DOHH2 (cell line): ENCODE measurements around the gene RPRD1B.

ENCODE experiments used
- EZH2phosphoT487 ChIP-seq: fragments of 200-600 bp; sonication (generic); IDR thresholded peaks from 2 replicates; pipeline ENCODE4 v1.6.1; 2017; ENCODE audit warnings: borderline replicate concordance, mild to moderate bottlenecking, antibody characterized with exemption, low read length, moderate library complexity, mixed read lengths
- TF ChIP-seq, protein P1 (sequence below): fragments of 200-600 bp; sonication (generic); IDR thresholded peaks from one replicate; pipeline ENCODE4 v1.5.1; 2014; ENCODE audit warnings: antibody characterized with exemption, mild to moderate bottlenecking, low read depth, low read length; ENCODE audit not compliant: poor library complexity, severe bottlenecking

DNA sequence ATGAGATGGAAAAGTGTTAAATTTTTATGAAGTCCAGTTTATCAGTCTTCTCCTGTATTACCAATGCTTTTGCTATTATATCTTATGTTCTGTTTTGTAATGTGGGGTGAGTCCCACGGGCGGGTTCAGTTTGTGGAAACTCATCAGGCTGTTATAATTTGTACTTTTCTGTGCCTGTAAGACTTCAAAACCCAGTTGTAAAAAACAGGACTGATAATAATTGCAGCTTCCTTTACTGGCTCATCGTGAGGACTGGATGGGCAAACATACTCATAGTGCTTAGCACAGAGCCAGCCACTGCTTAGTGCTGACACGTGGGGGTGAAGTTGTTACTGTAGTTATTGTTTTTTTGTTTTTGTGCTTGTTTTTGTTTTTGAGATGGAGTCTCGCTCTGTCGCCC lies 85.9 kb downstream of the RPRD1B start:
- TF ChIP-seq, protein P1, sequence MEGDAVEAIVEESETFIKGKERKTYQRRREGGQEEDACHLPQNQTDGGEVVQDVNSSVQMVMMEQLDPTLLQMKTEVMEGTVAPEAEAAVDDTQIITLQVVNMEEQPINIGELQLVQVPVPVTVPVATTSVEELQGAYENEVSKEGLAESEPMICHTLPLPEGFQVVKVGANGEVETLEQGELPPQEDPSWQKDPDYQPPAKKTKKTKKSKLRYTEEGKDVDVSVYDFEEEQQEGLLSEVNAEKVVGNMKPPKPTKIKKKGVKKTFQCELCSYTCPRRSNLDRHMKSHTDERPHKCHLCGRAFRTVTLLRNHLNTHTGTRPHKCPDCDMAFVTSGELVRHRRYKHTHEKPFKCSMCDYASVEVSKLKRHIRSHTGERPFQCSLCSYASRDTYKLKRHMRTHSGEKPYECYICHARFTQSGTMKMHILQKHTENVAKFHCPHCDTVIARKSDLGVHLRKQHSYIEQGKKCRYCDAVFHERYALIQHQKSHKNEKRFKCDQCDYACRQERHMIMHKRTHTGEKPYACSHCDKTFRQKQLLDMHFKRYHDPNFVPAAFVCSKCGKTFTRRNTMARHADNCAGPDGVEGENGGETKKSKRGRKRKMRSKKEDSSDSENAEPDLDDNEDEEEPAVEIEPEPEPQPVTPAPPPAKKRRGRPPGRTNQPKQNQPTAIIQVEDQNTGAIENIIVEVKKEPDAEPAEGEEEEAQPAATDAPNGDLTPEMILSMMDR = no peak
- TF ChIP-seq EZH2phosphoT487 = no peak
